Keratinocyte (primary cell): ENCODE measurements around the gene CTIF. TPM values are rescaled to one million over a fixed set of nuclear protein-coding genes. Genes with fewer than 3 reads are reported as not detected.

Experiments used
- DNase-seq: peaks from one replicate; pipeline ENCODE4 v3.0.0-alpha.2; 2011; ENCODE audit warnings: low read depth, missing footprints, low spot score
- FAIRE-seq: peaks from 2 replicates; lab custom pipeline; 2011; peaks lifted over from hg19 to GRCh38; lab: Jason Lieb, UNC
- H2AFZ ChIP-seq: 2 replicates; pipeline ENCODE4 v1.6.0; 2012; ENCODE audit warnings: low read length, control low read depth, inconsistent platforms; ENCODE audit not compliant: control insufficient read depth
- H3K27ac ChIP-seq: 2 replicates; pipeline ENCODE4 v1.5.1; 2011; ENCODE audit warnings: low read length; ENCODE audit not compliant: control insufficient read depth, insufficient read depth
- H3K27me3 ChIP-seq: 3 replicates; pipeline ENCODE4 v1.6.0; 2011; ENCODE audit warnings: low read length; ENCODE audit not compliant: control insufficient read depth, insufficient read depth; ENCODE audit errors: extremely low read depth
- H3K36me3 ChIP-seq, 2 experiments: 2 replicates in 1 of 2; 3 replicates in 1 of 2; pipeline ENCODE4 v1.5.1; 2011; ENCODE audit warnings: low read length in 2 of 2, mild to moderate bottlenecking in 1 of 2; ENCODE audit not compliant: control insufficient read depth in 2 of 2, insufficient read depth in 2 of 2; ENCODE audit errors: extremely low read depth in 1 of 2
- H3K4me1 ChIP-seq: 3 replicates; pipeline ENCODE4 v1.5.1; 2011; ENCODE audit warnings: low read length; ENCODE audit not compliant: control insufficient read depth, insufficient read depth; ENCODE audit errors: extremely low read depth
- H3K4me2 ChIP-seq: 3 replicates; pipeline ENCODE4 v1.6.0; 2011; ENCODE audit warnings: low read depth, low read length; ENCODE audit not compliant: control insufficient read depth, insufficient read depth; ENCODE audit errors: extremely low read depth
- H3K4me3 ChIP-seq, 3 experiments: fragments of 200-600 bp in 1 of 3; sonication (generic) in 1 of 3; 2 replicates in 2 of 3; 3 replicates in 1 of 3; pipeline ENCODE4 v1.5.1; 2011 to 2016; ENCODE audit warnings: low read length in 3 of 3, mild to moderate bottlenecking in 3 of 3, control low read depth in 2 of 3, inconsistent platforms in 1 of 3, low read depth in 1 of 3, mixed read lengths in 1 of 3, mixed run types in 1 of 3, moderate library complexity in 1 of 3; ENCODE audit not compliant: control insufficient read depth in 2 of 3, insufficient read depth in 2 of 3; ENCODE audit errors: extremely low read depth in 1 of 3
- H3K79me2 ChIP-seq: 2 replicates; pipeline ENCODE4 v1.6.0; 2012; ENCODE audit warnings: low read length; ENCODE audit not compliant: control insufficient read depth, insufficient read depth
- H3K9ac ChIP-seq: 3 replicates; pipeline ENCODE4 v1.6.0; 2011; ENCODE audit warnings: low read length; ENCODE audit not compliant: control insufficient read depth, insufficient read depth; ENCODE audit errors: extremely low read depth
- H3K9me1 ChIP-seq: 3 replicates; pipeline ENCODE4 v1.6.0; 2011; ENCODE audit warnings: low read length; ENCODE audit not compliant: control insufficient read depth, insufficient read depth; ENCODE audit errors: extremely low read depth
- H3K9me3 ChIP-seq: 2 replicates; pipeline ENCODE4 v1.5.1; 2012; ENCODE audit warnings: low read depth, low read length; ENCODE audit not compliant: control insufficient read depth
- H4K20me1 ChIP-seq: 3 replicates; pipeline ENCODE4 v1.6.0; 2011; ENCODE audit warnings: low read length; ENCODE audit not compliant: control insufficient read depth, insufficient read depth; ENCODE audit errors: extremely low read depth
- CTCF ChIP-seq, 3 experiments: IDR thresholded peaks in 1 of 3; conservative IDR thresholded peaks in 1 of 3; optimal IDR thresholded peaks in 1 of 3; 2 replicates in 2 of 3; 3 replicates in 1 of 3; pipeline versions ENCODE3 to v1.5.1; 2011; ENCODE audit warnings: low read length in 3 of 3, mild to moderate bottlenecking in 3 of 3, moderate library complexity in 2 of 3, control low read depth in 1 of 3, inconsistent platforms in 1 of 3; ENCODE audit not compliant: insufficient read depth in 2 of 3; ENCODE audit errors: extremely low read depth in 1 of 3
- EZH2 ChIP-seq: IDR thresholded peaks from one replicate; pipeline ENCODE4 v1.6.1; 2012; ENCODE audit warnings: inconsistent platforms, mild to moderate bottlenecking, low read length, moderate library complexity
- dilution Hi-C: fragments of 300-500 bp; cut with MboI; formaldehyde crosslinking; loops from one replicate; pipeline ENCODE4 v1.7.0; 2020; ENCODE audit warnings: low sequenced_read_pairs; ENCODE audit not compliant: extremely low pct_ligation_motif_present
- polyA plus RNA-seq, 5 experiments: library from polyadenylated mRNA; depleted of rRNA in 3 of 5; stranded (reverse) in 3 of 5; stranded (forward) in 1 of 5; unstranded in 1 of 5; fragments of >200 nt; gene quantifications; 1 replicate in 1 of 5; 2 replicates in 3 of 5; 3 replicates in 1 of 5; pipeline versions ENCODE4 v1.2.1 to v1.2.3, GENCODE V29; 2011 to 2012; ENCODE audit warnings: missing spikeins in 2 of 5, low read depth in 1 of 5, low replicate concordance in 1 of 5

The CTIF gene
- polyA plus RNA-seq, 1 donor (not counting 4 experiments of a cell fraction or from before 2014, with no cell fraction given) = 15.0 TPM

GRCh38 chr18:48609820-48610815, 71.3 kb downstream of the CTIF start:
- DNase-seq (no peak), FAIRE-seq (no peak)
- Histone ChIP-seq H3K9me3 (no peaks in the 10 kb centered on the region), H3K4me3 (no peak overlapping the region), H3K4me2 (no peak overlapping the region), H3K36me3 (peaks cover 5 to 19% of the 10 kb centered on the region in 2 experiments), H3K9me1 (peaks cover 2% of the 10 kb centered on the region), H3K27ac (no peak overlapping the region), H3K9ac (no peak overlapping the region), H3K4me1 (no peaks in the 10 kb centered on the region), H2AFZ (no peak overlapping the region), H4K20me1 (no peaks in the 10 kb centered on the region), H3K27me3 (no peaks in the 10 kb centered on the region), H3K79me2 (peaks cover 28% of the 10 kb centered on the region)
- dilution Hi-C loops = no loop called here
- no peak for TF ChIP-seq EZH2
- TF ChIP-seq CTCF (optimal IDR thresholded peaks at IDR 0.05 in 1 of 3, IDR thresholded peaks at IDR 0.05 in 1 of 3, conservative IDR thresholded peaks at IDR 0.05 in 1 of 3; ENCODE audit: extremely low read depth in 1 of 3, insufficient read depth in 2 of 3, low read length in 3 of 3) = no peak

GRCh38 chr18:48611203-48611602, 72.4 kb downstream of the CTIF start:
- dilution Hi-C loops = no loop called here
- peaks cover 26% of the 10 kb centered on the region for H3K79me2 ChIP-seq
- H3K4me1 ChIP-seq = peaks cover 9% of the 10 kb centered on the region
- no peaks in the 10 kb centered on the region for H3K9me3 ChIP-seq
- H4K20me1 ChIP-seq = peaks cover 7% of the 10 kb centered on the region
- no peak overlapping the region for H3K4me2 ChIP-seq
- no peak overlapping the region for H2AFZ ChIP-seq
- TF ChIP-seq EZH2 = no peak
- H3K9me1 ChIP-seq = peaks cover 6% of the 10 kb centered on the region
- FAIRE-seq = no peak
- no peaks in the 10 kb centered on the region for H3K27me3 ChIP-seq
- DNase-seq = no peak
- H3K27ac ChIP-seq = no peak overlapping the region
- no peak overlapping the region for H3K4me3 ChIP-seq
- H3K9ac ChIP-seq = no peak overlapping the region
- peaks cover 5 to 16% of the 10 kb centered on the region in 2 experiments for H3K36me3 ChIP-seq
